B cell (primary cell): Measurements from ENCODE around the gene PIGW. TPM values are rescaled to one million over a fixed set of nuclear protein-coding genes. Genes with fewer than 3 reads are reported as not detected.

Source experiments
- ATAC-seq: fragments of 200-7000 bp; cut with Tn5 transposase; one replicate; pipeline ENCODE4 v1.10.0; 2021; ENCODE audit warnings: low read depth, mild to moderate bottlenecking, moderate number of reproducible peaks, moderate library complexity
- CTCF ChIA-PET: fragments of 350-600 bp; sonication (Branson Sonifier 250); formaldehyde crosslinking; loops from one replicate; lab custom pipeline; 2021; ENCODE audit warnings: antibody characterized with exemption, inconsistent platforms; lab: Charles Lee
- POLR2A ChIA-PET: fragments of 350-600 bp; sonication (Branson Sonifier 250); formaldehyde crosslinking; loops from one replicate; lab custom pipeline; 2021; ENCODE audit warnings: antibody characterized with exemption; lab: Charles Lee
- DNase-seq: peaks from one replicate; pipeline ENCODE4 v3.0.0; 2013
- H2AFZ ChIP-seq: 2 replicates; pipeline ENCODE4 v1.6.1; 2012; ENCODE audit warnings: mild to moderate bottlenecking, low read depth, low read length; ENCODE audit not compliant: insufficient read depth, poor library complexity, severe bottlenecking
- H3K27ac ChIP-seq, 2 donors: 1 replicate in 1 of 2; 2 replicates in 1 of 2; pipeline ENCODE4 v1.5.1; 2012 to 2013; ENCODE audit warnings: low read length in 2 of 2, mild to moderate bottlenecking in 2 of 2, moderate library complexity in 1 of 2
- H3K27me3 ChIP-seq, 4 experiments: fragments of 200-600 bp in 1 of 4; sonication (generic) in 1 of 4; replicated peaks in 1 of 4; 1 replicate in 2 of 4; 2 replicates in 2 of 4; pipeline versions ENCODE4 v1.6.1 to v1.7.0; 2013 to 2016; ENCODE audit warnings: low read length in 3 of 4, mild to moderate bottlenecking in 2 of 4, mixed read lengths in 1 of 4, moderate library complexity in 1 of 4; ENCODE audit not compliant: insufficient read depth in 4 of 4, control insufficient read depth in 3 of 4; ENCODE audit errors: control extremely low read depth in 1 of 4
- H3K36me3 ChIP-seq, 2 experiments: replicated peaks in 1 of 2; 1 replicate in 1 of 2; 2 replicates in 1 of 2; pipeline versions ENCODE4 v1.6.1 to v1.7.1; 2013; ENCODE audit warnings: low read length in 1 of 2; ENCODE audit not compliant: insufficient read depth in 2 of 2, control insufficient read depth in 1 of 2; ENCODE audit errors: control extremely low read depth in 1 of 2, extremely low read depth in 1 of 2
- H3K4me1 ChIP-seq, 2 donors: fragments of 200-600 bp in 1 of 2; sonication (generic) in 1 of 2; 1 replicate in 1 of 2; 2 replicates in 1 of 2; pipeline versions ENCODE4 v1.5.1 to v1.6.1; 2013 to 2017; ENCODE audit warnings: low read length in 2 of 2; ENCODE audit not compliant: control insufficient read depth in 2 of 2, insufficient read depth in 2 of 2
- H3K4me2 ChIP-seq: replicated peaks from 2 replicates; pipeline ENCODE3; 2012; ENCODE audit warnings: mild to moderate bottlenecking, low read depth, low read length; ENCODE audit not compliant: poor library complexity, severe bottlenecking
- H3K4me3 ChIP-seq, 5 experiments: fragments of 200-600 bp in 1 of 5; sonication (generic) in 1 of 5; 1 replicate in 3 of 5; 2 replicates in 2 of 5; pipeline versions ENCODE4 v1.5.1 to v1.7.0; 2011 to 2016; ENCODE audit warnings: low read length in 4 of 5, mild to moderate bottlenecking in 4 of 5, low read depth in 2 of 5, control low read depth in 1 of 5, moderate library complexity in 1 of 5; ENCODE audit not compliant: insufficient read depth in 1 of 5; ENCODE audit errors: control extremely low read depth in 1 of 5, extremely low read depth in 1 of 5
- H3K79me2 ChIP-seq: fragments of 200-600 bp; sonication (generic); one replicate; pipeline ENCODE4 v1.6.0; 2016; ENCODE audit warnings: low read length; ENCODE audit not compliant: control insufficient read depth, insufficient read depth
- H3K9ac ChIP-seq: fragments of 200-600 bp; sonication (generic); 2 replicates; pipeline ENCODE4 v1.6.1; 2017; ENCODE audit warnings: mild to moderate bottlenecking, low read length, moderate library complexity
- H3K9me3 ChIP-seq, 3 donors: one replicate each; pipeline versions ENCODE4 v1.6.1 to v1.7.1; 2013; ENCODE audit warnings: low read length in 2 of 3; ENCODE audit not compliant: control insufficient read depth in 2 of 3, insufficient read depth in 1 of 3; ENCODE audit errors: control extremely low read depth in 1 of 3
- H4K20me1 ChIP-seq: 2 replicates; pipeline ENCODE4 v1.6.0; 2012; ENCODE audit warnings: mild to moderate bottlenecking, low read length; ENCODE audit not compliant: insufficient read depth, control insufficient read depth, poor library complexity, severe bottlenecking
- H3K27ac Mint-ChIP-seq: one replicate; pipeline ENCODE4 v1.8.0; 2021; ENCODE audit warnings: mixed read lengths
- H3K27me3 Mint-ChIP-seq: one replicate; pipeline ENCODE4 v1.8.0; 2021; ENCODE audit warnings: mixed read lengths
- H3K4me1 Mint-ChIP-seq: one replicate; pipeline ENCODE4 v1.8.0; 2021; ENCODE audit warnings: mixed read lengths
- H3K4me3 Mint-ChIP-seq: one replicate; pipeline ENCODE4 v1.8.0; 2021; ENCODE audit warnings: mixed read lengths
- H3K9me3 Mint-ChIP-seq: one replicate; pipeline ENCODE4 v1.8.0; 2022; ENCODE audit warnings: mixed read lengths; ENCODE audit not compliant: insufficient read depth
- EZH2 ChIP-seq: IDR thresholded peaks from 2 replicates; pipeline ENCODE4 v1.6.1; 2012; ENCODE audit warnings: borderline replicate concordance, low read depth, mild to moderate bottlenecking, moderate library complexity, low read length; ENCODE audit not compliant: insufficient read depth, poor library complexity, severe bottlenecking
- WGBS: methylation state at CpG from one replicate; pipeline ENCODE4 v1.1.5; 2013; ENCODE audit warnings: missing lambda C conversion rate; ENCODE audit not compliant: insufficient coverage; 5-methylcytosine and 5-hydroxymethylcytosine counted together
- intact Hi-C: fragments of 100-400 bp; cut with micrococcal nuclease; formaldehyde crosslinking; loops from one replicate; pipeline ENCODE4 v1.10.0; 2022
- polyA plus RNA-seq: library from polyadenylated mRNA; depleted of rRNA; stranded (reverse); fragments of >200 nt; gene quantifications from 2 replicates; pipeline ENCODE4 v1.2.3, GENCODE V29; 2012
- total RNA-seq, 2 donors: library from RNA; stranded (reverse); fragments of 120-200 nt in 1 of 2; gene quantifications; 1 replicate in 1 of 2; 2 replicates in 1 of 2; pipeline versions ENCODE4 v1.2.3 to v1.2.4, GENCODE V29; 2013 to 2022
- TF ChIP-seq, protein P1 (sequence below): fragments of 200-600 bp; IDR thresholded peaks from one replicate; pipeline ENCODE4 v1.8.0; 2022; ENCODE audit warnings: antibody characterized with exemption, mild to moderate bottlenecking

PIGW gene
- total and polyA plus RNA-seq, 2 donors (not counting 1 experiment from before 2014, with no cell fraction given) = 4.4 to 5.9 TPM

DNA sequence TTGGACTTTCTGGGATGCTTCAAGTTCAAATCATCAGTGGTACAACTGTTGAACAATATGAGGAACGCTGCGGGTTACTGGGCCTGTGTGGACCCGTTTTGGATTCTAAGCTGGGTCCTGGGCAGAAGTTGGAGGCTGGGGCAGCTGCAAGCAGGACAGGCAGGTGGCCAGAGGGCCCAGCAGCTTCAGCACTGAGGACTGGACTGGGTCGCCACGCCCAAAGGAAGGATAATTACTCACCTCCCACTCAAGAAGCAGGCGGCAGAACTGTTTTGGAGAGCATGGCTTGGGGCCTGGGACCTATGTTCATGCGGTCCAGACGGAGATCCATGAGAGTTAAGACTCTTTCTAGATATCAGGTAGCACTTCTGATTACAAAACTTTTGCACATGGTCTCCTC lies 49.8 kb upstream of the PIGW start:
- Histone ChIP-seq H3K4me1 (peaks cover 31 to 38% of the 10 kb centered on the region in 2 donors), H3K36me3 (peaks cover 0 to 3% of the 10 kb centered on the region in 2 experiments), H2AFZ (peak overlapping the region; percentile 88), H3K9ac (no peak overlapping the region), H3K4me2 (no peak overlapping the region), H3K27ac (no peak overlapping the region), H3K9me3 (peaks cover 0 to 4% (median 0%) of the 10 kb centered on the region in 3 donors), H3K79me2 (peaks cover 53% of the 10 kb centered on the region), H4K20me1 (peaks cover 5% of the 10 kb centered on the region), H3K27me3 (peaks cover 0 to 16% (median 14%) of the 10 kb centered on the region in 4 experiments), H3K4me3 (no peak overlapping the region)
- ChIA-PET POLR2A (no interaction called here), CTCF (interaction anchor here (1.2 to 6.4 kb wide), 6 partner anchors 50 to 515 kb away, joined by 3 to 38 read pairs (median 5); partner anchors contain the start of genes MYO19 and PIGW)
- WGBS = 92% methylated on average over 7 of the region's 8 CpGs
- intact Hi-C loops = loop anchor here (10.0 kb wide), 2 partner anchors 720 to 1260 kb away; partner anchors contain the start of genes C17orf50 and HNF1B
- Mint-ChIP-seq H3K4me1 (peaks cover 39% of the 10 kb centered on the region), H3K4me3 (peak overlapping the region; percentile 99), H3K27me3 (peaks cover 18% of the 10 kb centered on the region), H3K27ac (no peak overlapping the region), H3K9me3 (no peaks in the 10 kb centered on the region)
- no peak for ATAC-seq
- TF ChIP-seq, protein P1, sequence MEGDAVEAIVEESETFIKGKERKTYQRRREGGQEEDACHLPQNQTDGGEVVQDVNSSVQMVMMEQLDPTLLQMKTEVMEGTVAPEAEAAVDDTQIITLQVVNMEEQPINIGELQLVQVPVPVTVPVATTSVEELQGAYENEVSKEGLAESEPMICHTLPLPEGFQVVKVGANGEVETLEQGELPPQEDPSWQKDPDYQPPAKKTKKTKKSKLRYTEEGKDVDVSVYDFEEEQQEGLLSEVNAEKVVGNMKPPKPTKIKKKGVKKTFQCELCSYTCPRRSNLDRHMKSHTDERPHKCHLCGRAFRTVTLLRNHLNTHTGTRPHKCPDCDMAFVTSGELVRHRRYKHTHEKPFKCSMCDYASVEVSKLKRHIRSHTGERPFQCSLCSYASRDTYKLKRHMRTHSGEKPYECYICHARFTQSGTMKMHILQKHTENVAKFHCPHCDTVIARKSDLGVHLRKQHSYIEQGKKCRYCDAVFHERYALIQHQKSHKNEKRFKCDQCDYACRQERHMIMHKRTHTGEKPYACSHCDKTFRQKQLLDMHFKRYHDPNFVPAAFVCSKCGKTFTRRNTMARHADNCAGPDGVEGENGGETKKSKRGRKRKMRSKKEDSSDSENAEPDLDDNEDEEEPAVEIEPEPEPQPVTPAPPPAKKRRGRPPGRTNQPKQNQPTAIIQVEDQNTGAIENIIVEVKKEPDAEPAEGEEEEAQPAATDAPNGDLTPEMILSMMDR = no peak
- TF ChIP-seq EZH2 = no peak
- no peak for DNase-seq

- TF ChIP-seq, protein P1 = no peak
- TF ChIP-seq EZH2 = no peak
- Histone ChIP-seq H3K36me3 (peaks cover 0 to 3% of the 10 kb centered on the region in 2 experiments), H3K4me2 (peak overlapping the region; percentile 92), H3K9ac (peak overlapping the region; percentile 90), H4K20me1 (peaks cover 7% of the 10 kb centered on the region), H3K27me3 (peaks cover 0 to 16% (median 13%) of the 10 kb centered on the region in 4 experiments), H3K9me3 (peaks cover 0 to 4% (median 0%) of the 10 kb centered on the region in 3 donors), H3K27ac (peak overlapping the region; percentile 11 to 83), H3K4me3 (peak overlapping the region; percentile 59 to 95 (median 86)), H2AFZ (peak overlapping the region; percentile 88), H3K79me2 (peaks cover 60% of the 10 kb centered on the region), H3K4me1 (peaks cover 31 to 38% of the 10 kb centered on the region in 2 donors)
- Mint-ChIP-seq H3K4me3 (peak overlapping the region; percentile 99), H3K9me3 (no peaks in the 10 kb centered on the region), H3K27me3 (peaks cover 14% of the 10 kb centered on the region), H3K27ac (peak overlapping the region; percentile 99), H3K4me1 (peaks cover 43% of the 10 kb centered on the region)
- POLR2A ChIA-PET = interaction anchor here (1.1 to 1.4 kb wide), 3 partner anchors 38 to 510 kb away, joined by 3 to 8 read pairs (median 3); partner anchors contain the start of gene GGNBP2
- no peak for DNase-seq
- intact Hi-C loops = loop anchor here (1.0 to 10.0 kb wide), 5 partner anchors 49 to 1259 kb away; partner anchors contain the start of genes AATF, C17orf50, HNF1B and MYO19
- CTCF ChIA-PET = interaction anchor here (0.5 to 6.4 kb wide), 10 partner anchors 49 to 722 kb away, joined by 3 to 38 read pairs (median 4); partner anchors contain the start of genes MYO19 and PIGW
- WGBS = 20% methylated on average over 3 of the region's 10 CpGs
- ATAC-seq = no peak
Observed at GRCh38 chr17:36485805-36486203, 49.0 kb upstream of the PIGW start.
